HTR-8/SVneo (cell line): ENCODE results near the gene MRPL17.

Experiments
- DNase-seq: peaks from one replicate; pipeline ENCODE4 v3.0.0; 2011; ENCODE audit warnings: low spot score, mixed read lengths; ENCODE audit not compliant: insufficient read length
- FAIRE-seq: peaks from 2 replicates; lab custom pipeline; 2011; peaks lifted over from hg19 to GRCh38; lab: Jason Lieb, UNC

Gene MRPL17

GRCh38 chr11:6655790-6656583 lies 27.2 kb downstream of the MRPL17 start, which contains the start of gene DCHS1:
DCHS1 (minus strand) TSS chr11:6655809; CDS start chr11:6641613, 14,196 bp downstream.
- DNase-seq: no peak
- no peak for FAIRE-seq

- no peak for DNase-seq
- peak; percentile 31 for FAIRE-seq
These were observed 27.9 kb downstream of the MRPL17 start for GRCh38 chr11:6655020-6655789.

GRCh38 chr11:6654281-6655019 lies 28.7 kb downstream of the MRPL17 start:
- DNase-seq: no peak
- no peak for FAIRE-seq

GRCh38 chr11:6653656-6654055 lies 29.5 kb downstream of the MRPL17 start:
- no peak for DNase-seq
- no peak for FAIRE-seq

GRCh38 chr11:6653097-6653496 lies 30.0 kb downstream of the MRPL17 start:
- no peak for DNase-seq
- FAIRE-seq: no peak

- FAIRE-seq: no peak
These were observed 31.0 kb downstream of the MRPL17 start for GRCh38 chr11:6652182-6652581.

GRCh38 chr11:6650980-6651379 lies 32.2 kb downstream of the MRPL17 start:
- no peak for FAIRE-seq
- no peak for DNase-seq

More at GRCh38 chr11:6652182-6652581, 31.0 kb downstream of the MRPL17 start:
- no peak for DNase-seq

GRCh38 chr11:6650104-6650503 lies 33.0 kb downstream of the MRPL17 start:
- DNase-seq: no peak
- no peak for FAIRE-seq

GRCh38 chr11:6648501-6648900 lies 34.6 kb downstream of the MRPL17 start:
- DNase-seq: no peak
- FAIRE-seq: no peak

- DNase-seq (no peak), FAIRE-seq (no peak)
These were observed 35.3 kb downstream of the MRPL17 start for GRCh38 chr11:6647836-6648235.

GRCh38 chr11:6646918-6647679 lies 36.0 kb downstream of the MRPL17 start:
- DNase-seq: no peak
- FAIRE-seq: no peak

GRCh38 chr11:6646576-6646917 lies 36.6 kb downstream of the MRPL17 start:
- FAIRE-seq: no peak
- DNase-seq: no peak

GRCh38 chr11:6646071-6646470 lies 37.1 kb downstream of the MRPL17 start:
- FAIRE-seq (peak; percentile 9), DNase-seq (no peak)

GRCh38 chr11:6642957-6643356 lies 40.2 kb downstream of the MRPL17 start:
- FAIRE-seq: no peak
- DNase-seq: no peak

GRCh38 chr11:6640985-6641701 lies 42.0 kb downstream of the MRPL17 start:
- DNase-seq (no peak), FAIRE-seq (no peak)

GRCh38 chr11:6640036-6640984 lies 42.8 kb downstream of the MRPL17 start:
- DNase-seq: no peak
- FAIRE-seq: no peak

- FAIRE-seq: no peak
- DNase-seq: no peak
These were observed 44.7 kb downstream of the MRPL17 start for GRCh38 chr11:6638429-6638828.

GRCh38 chr11:6637871-6638270 lies 45.3 kb downstream of the MRPL17 start:
- FAIRE-seq: no peak

More at GRCh38 chr11:6637871-6638270, 45.3 kb downstream of the MRPL17 start:
- no peak for DNase-seq
